ENCODE results near the gene STRAP.
"Not testable (repeated sequence)": the region's sequence is repeated elsewhere in the genome, so short reads cannot be mapped to it uniquely, and the experiment has no call there.

STRAP gene

GRCh38 chr12:15928346-15928745 lies 46.2 kb downstream of the STRAP start:
- Mint-ChIP-seq H3K27me3 (no peaks in the 10 kb centered on the region), H3K9me3 (peaks cover 5% of the 10 kb centered on the region), H3K4me1 (peaks cover 13% of the 10 kb centered on the region), H3K27ac (no peak overlapping the region), H3K36me3 (ENCODE audit: low read depth) (peaks cover 15% of the 10 kb centered on the region), H3K4me3 (no peak overlapping the region)
- ATAC-seq (no peak), DNase-seq (no peak)

- Mint-ChIP-seq H3K4me1 (peaks cover 13% of the 10 kb centered on the region), H3K36me3 (ENCODE audit: low read depth) (peaks cover 14% of the 10 kb centered on the region), H3K4me3 (no peak overlapping the region), H3K9me3 (peaks cover 5% of the 10 kb centered on the region), H3K27ac (no peak overlapping the region), H3K27me3 (no peaks in the 10 kb centered on the region)
- DNase-seq (no peak), ATAC-seq (no peak)
These were observed 46.8 kb downstream of the STRAP start for GRCh38 chr12:15928870-15929571.

- DNase-seq = no peak
- Mint-ChIP-seq H3K4me1 (peaks cover 13% of the 10 kb centered on the region), H3K27ac (no peak overlapping the region), H3K36me3 (ENCODE audit: low read depth) (peaks cover 12% of the 10 kb centered on the region), H3K9me3 (peaks cover 5% of the 10 kb centered on the region), H3K27me3 (no peaks in the 10 kb centered on the region), H3K4me3 (no peak overlapping the region)
- no peak for ATAC-seq
These were observed 49.4 kb downstream of the STRAP start for GRCh38 chr12:15931590-15932053.

GRCh38 chr12:15932327-15932726 lies 50.1 kb downstream of the STRAP start:
- Mint-ChIP-seq H3K27ac (no peak overlapping the region), H3K4me3 (no peak overlapping the region), H3K36me3 (ENCODE audit: low read depth) (peaks cover 12% of the 10 kb centered on the region), H3K4me1 (peaks cover 13% of the 10 kb centered on the region), H3K9me3 (peaks cover 5% of the 10 kb centered on the region), H3K27me3 (no peaks in the 10 kb centered on the region)
- ATAC-seq = no peak
- DNase-seq = no peak

GRCh38 chr12:15932971-15933370 lies 50.8 kb downstream of the STRAP start:
- H3K27me3 Mint-ChIP-seq = no peaks in the 10 kb centered on the region
- DNase-seq (no peak), ATAC-seq (no peak)
- peaks cover 13% of the 10 kb centered on the region for H3K4me1 Mint-ChIP-seq
- no peak overlapping the region for H3K4me3 Mint-ChIP-seq
- H3K9me3 Mint-ChIP-seq = peaks cover 5% of the 10 kb centered on the region
- H3K36me3 Mint-ChIP-seq (ENCODE audit: low read depth) = peaks cover 13% of the 10 kb centered on the region
- H3K27ac Mint-ChIP-seq = no peak overlapping the region

GRCh38 chr12:15933751-15934150 lies 51.6 kb downstream of the STRAP start:
- Mint-ChIP-seq H3K36me3 (ENCODE audit: low read depth) (peaks cover 15% of the 10 kb centered on the region), H3K27me3 (no peaks in the 10 kb centered on the region), H3K9me3 (peaks cover 5% of the 10 kb centered on the region), H3K4me1 (peaks cover 13% of the 10 kb centered on the region), H3K4me3 (no peak overlapping the region), H3K27ac (no peak overlapping the region)
- DNase-seq (no peak), ATAC-seq (no peak)

- ATAC-seq (no peak), DNase-seq (no peak)
- Mint-ChIP-seq H3K9me3 (peaks cover 15% of the 10 kb centered on the region), H3K4me3 (no peak overlapping the region), H3K27ac (no peak overlapping the region), H3K4me1 (peaks cover 3% of the 10 kb centered on the region), H3K36me3 (ENCODE audit: low read depth) (peaks cover 27% of the 10 kb centered on the region), H3K27me3 (no peaks in the 10 kb centered on the region)
These were observed 54.6 kb downstream of the STRAP start for GRCh38 chr12:15936751-15937150.

GRCh38 chr12:15937902-15938301 lies 55.7 kb downstream of the STRAP start:
- no peaks in the 10 kb centered on the region for H3K27me3 Mint-ChIP-seq
- no peak overlapping the region for H3K27ac Mint-ChIP-seq
- DNase-seq (no peak), ATAC-seq (no peak)
- peaks cover 20% of the 10 kb centered on the region for H3K36me3 Mint-ChIP-seq (ENCODE audit: low read depth)
- H3K4me3 Mint-ChIP-seq = no peak overlapping the region
- H3K9me3 Mint-ChIP-seq = peaks cover 23% of the 10 kb centered on the region
- no peaks in the 10 kb centered on the region for H3K4me1 Mint-ChIP-seq

GRCh38 chr12:15939111-15939510 lies 56.9 kb downstream of the STRAP start:
- H3K36me3 Mint-ChIP-seq (ENCODE audit: low read depth) = peaks cover 22% of the 10 kb centered on the region
- no peak for ATAC-seq

GRCh38 chr12:15942475-15942874 lies 60.3 kb downstream of the STRAP start:
- Mint-ChIP-seq H3K36me3 (ENCODE audit: low read depth) (peaks cover 30% of the 10 kb centered on the region), H3K4me3 (no peak overlapping the region), H3K4me1 (no peaks in the 10 kb centered on the region), H3K27ac (no peak overlapping the region), H3K27me3 (no peaks in the 10 kb centered on the region), H3K9me3 (peaks cover 31% of the 10 kb centered on the region)
- no peak for ATAC-seq
- DNase-seq = no peak

More at GRCh38 chr12:15939111-15939510, 56.9 kb downstream of the STRAP start:
- peaks cover 24% of the 10 kb centered on the region for H3K9me3 Mint-ChIP-seq
- no peak overlapping the region for H3K4me3 Mint-ChIP-seq
- no peak for DNase-seq
- H3K4me1 Mint-ChIP-seq = no peaks in the 10 kb centered on the region
- no peak overlapping the region for H3K27ac Mint-ChIP-seq
- H3K27me3 Mint-ChIP-seq = no peaks in the 10 kb centered on the region

GRCh38 chr12:15943519-15943918 lies 61.3 kb downstream of the STRAP start:
- not testable (repeated sequence) for ATAC-seq, H3K27me3 Mint-ChIP-seq, DNase-seq, H3K27ac Mint-ChIP-seq, H3K4me3 Mint-ChIP-seq, H3K4me1 Mint-ChIP-seq
- Mint-ChIP-seq H3K9me3 (peaks cover 36% of the 10 kb centered on the region), H3K36me3 (ENCODE audit: low read depth) (peaks cover 30% of the 10 kb centered on the region)

GRCh38 chr12:15948461-15948860 lies 66.3 kb downstream of the STRAP start:
- not testable (repeated sequence) for H3K27me3 Mint-ChIP-seq, ATAC-seq, H3K27ac Mint-ChIP-seq, H3K4me3 Mint-ChIP-seq, DNase-seq, H3K4me1 Mint-ChIP-seq
- Mint-ChIP-seq H3K9me3 (peaks cover 12% of the 10 kb centered on the region), H3K36me3 (ENCODE audit: low read depth) (peaks cover 19% of the 10 kb centered on the region)

All from activated naive CD8-positive, alpha-beta T cell treated with anti-CD3 and anti-CD28 coated beads, Interleukin-2, amount 50 U/mL, for 24 hours (primary cell).